ENCODE data around the gene WDR62. TPM values are rescaled to one million over a fixed set of nuclear protein-coding genes. Genes with fewer than 3 reads are reported as not detected.

WDR62 gene
- total RNA-seq, 1 donor from 2014 or later = 2.1 TPM

- no peak overlapping the region for H3K9ac ChIP-seq (ENCODE audit: low read depth in 1 of 3, low read length in 3 of 3)
- H3K4me3 ChIP-seq (ENCODE audit: low read length in 3 of 3) = no peak overlapping the region
- H3K27me3 ChIP-seq (ENCODE audit: control insufficient read depth in 3 of 3, insufficient read depth in 3 of 3, low read length in 3 of 3) = no peaks in the 10 kb centered on the region
- no peaks in the 10 kb centered on the region for H3K9me3 ChIP-seq (ENCODE audit: control insufficient read depth in 3 of 3, low read length in 3 of 3)
- no peaks in the 10 kb centered on the region for H3K4me1 ChIP-seq (ENCODE audit: control insufficient read depth in 3 of 3, insufficient read depth in 3 of 3, low read length in 3 of 3)
- no peaks in the 10 kb centered on the region for H3K36me3 ChIP-seq (ENCODE audit: control insufficient read depth in 3 of 3, insufficient read depth in 3 of 3, low read length in 3 of 3)
- H3K27ac ChIP-seq (ENCODE audit: low read depth, low read length) = no peak overlapping the region
Measured at GRCh38 chr19:36090910-36091695, 36.4 kb downstream of the WDR62 start.

- Histone ChIP-seq H3K27ac (ENCODE audit: low read depth, low read length) (no peak overlapping the region), H3K36me3 (ENCODE audit: control insufficient read depth in 3 of 3, insufficient read depth in 3 of 3, low read length in 3 of 3) (no peaks in the 10 kb centered on the region)
Measured at GRCh38 chr19:36092566-36092965, 37.9 kb downstream of the WDR62 start.

GRCh38 chr19:36093146-36093662 lies 38.5 kb downstream of the WDR62 start:
- Histone ChIP-seq H3K9ac (ENCODE audit: low read depth in 1 of 3, low read length in 3 of 3) (no peak overlapping the region), H3K9me3 (ENCODE audit: control insufficient read depth in 3 of 3, low read length in 3 of 3) (no peaks in the 10 kb centered on the region), H3K4me1 (ENCODE audit: control insufficient read depth in 3 of 3, insufficient read depth in 3 of 3, low read length in 3 of 3) (no peaks in the 10 kb centered on the region), H3K4me3 (ENCODE audit: low read length in 3 of 3) (no peak overlapping the region), H3K36me3 (ENCODE audit: control insufficient read depth in 3 of 3, insufficient read depth in 3 of 3, low read length in 3 of 3) (no peaks in the 10 kb centered on the region), H3K27me3 (ENCODE audit: control insufficient read depth in 3 of 3, insufficient read depth in 3 of 3, low read length in 3 of 3) (no peaks in the 10 kb centered on the region), H3K27ac (ENCODE audit: low read depth, low read length) (no peak overlapping the region)

More at GRCh38 chr19:36092566-36092965, 37.9 kb downstream of the WDR62 start:
- no peak overlapping the region for H3K9ac ChIP-seq (ENCODE audit: low read depth in 1 of 3, low read length in 3 of 3)
- no peak overlapping the region for H3K4me3 ChIP-seq (ENCODE audit: low read length in 3 of 3)
- no peaks in the 10 kb centered on the region for H3K4me1 ChIP-seq (ENCODE audit: control insufficient read depth in 3 of 3, insufficient read depth in 3 of 3, low read length in 3 of 3)
- no peaks in the 10 kb centered on the region for H3K9me3 ChIP-seq (ENCODE audit: control insufficient read depth in 3 of 3, low read length in 3 of 3)
- H3K27me3 ChIP-seq (ENCODE audit: control insufficient read depth in 3 of 3, insufficient read depth in 3 of 3, low read length in 3 of 3) = no peaks in the 10 kb centered on the region

GRCh38 chr19:36093687-36094086 lies 39.0 kb downstream of the WDR62 start:
- Histone ChIP-seq H3K9ac (ENCODE audit: low read depth in 1 of 3, low read length in 3 of 3) (no peak overlapping the region), H3K4me3 (ENCODE audit: low read length in 3 of 3) (no peak overlapping the region), H3K27ac (ENCODE audit: low read depth, low read length) (no peak overlapping the region), H3K27me3 (ENCODE audit: control insufficient read depth in 3 of 3, insufficient read depth in 3 of 3, low read length in 3 of 3) (no peaks in the 10 kb centered on the region), H3K36me3 (ENCODE audit: control insufficient read depth in 3 of 3, insufficient read depth in 3 of 3, low read length in 3 of 3) (no peaks in the 10 kb centered on the region), H3K9me3 (ENCODE audit: control insufficient read depth in 3 of 3, low read length in 3 of 3) (no peaks in the 10 kb centered on the region), H3K4me1 (ENCODE audit: control insufficient read depth in 3 of 3, insufficient read depth in 3 of 3, low read length in 3 of 3) (no peaks in the 10 kb centered on the region)

- Histone ChIP-seq H3K9me3 (ENCODE audit: control insufficient read depth in 3 of 3, low read length in 3 of 3) (no peaks in the 10 kb centered on the region), H3K9ac (ENCODE audit: low read depth in 1 of 3, low read length in 3 of 3) (no peak overlapping the region), H3K27me3 (ENCODE audit: control insufficient read depth in 3 of 3, insufficient read depth in 3 of 3, low read length in 3 of 3) (no peaks in the 10 kb centered on the region), H3K4me1 (ENCODE audit: control insufficient read depth in 3 of 3, insufficient read depth in 3 of 3, low read length in 3 of 3) (peaks cover 23 to 27% (median 24%) of the 10 kb centered on the region in 3 donors), H3K36me3 (ENCODE audit: control insufficient read depth in 3 of 3, insufficient read depth in 3 of 3, low read length in 3 of 3) (peaks cover 0 to 2% (median 0%) of the 10 kb centered on the region in 3 donors), H3K4me3 (ENCODE audit: low read length in 3 of 3) (no peak overlapping the region), H3K27ac (ENCODE audit: low read depth, low read length) (no peak overlapping the region)
Measured at GRCh38 chr19:36097036-36097435, 42.3 kb downstream of the WDR62 start.

GRCh38 chr19:36099166-36099785 lies 44.6 kb downstream of the WDR62 start:
- Histone ChIP-seq H3K9ac (ENCODE audit: low read depth in 1 of 3, low read length in 3 of 3) (no peak overlapping the region), H3K27me3 (ENCODE audit: control insufficient read depth in 3 of 3, insufficient read depth in 3 of 3, low read length in 3 of 3) (no peaks in the 10 kb centered on the region), H3K4me3 (ENCODE audit: low read length in 3 of 3) (peak overlapping the region in 1 of 3 donors; percentile 6), H3K9me3 (ENCODE audit: control insufficient read depth in 3 of 3, low read length in 3 of 3) (no peaks in the 10 kb centered on the region), H3K27ac (ENCODE audit: low read depth, low read length) (peak overlapping the region; percentile 84), H3K4me1 (ENCODE audit: control insufficient read depth in 3 of 3, insufficient read depth in 3 of 3, low read length in 3 of 3) (peaks cover 42 to 47% (median 45%) of the 10 kb centered on the region in 3 donors), H3K36me3 (ENCODE audit: control insufficient read depth in 3 of 3, insufficient read depth in 3 of 3, low read length in 3 of 3) (peaks cover 11 to 19% (median 16%) of the 10 kb centered on the region in 3 donors)

GRCh38 chr19:36100476-36100875 lies 45.8 kb downstream of the WDR62 start:
- H3K4me1 ChIP-seq (ENCODE audit: control insufficient read depth in 3 of 3, insufficient read depth in 3 of 3, low read length in 3 of 3) = peaks cover 46 to 50% (median 47%) of the 10 kb centered on the region in 3 donors
- H3K36me3 ChIP-seq (ENCODE audit: control insufficient read depth in 3 of 3, insufficient read depth in 3 of 3, low read length in 3 of 3) = peaks cover 19 to 31% (median 27%) of the 10 kb centered on the region in 3 donors
- no peaks in the 10 kb centered on the region for H3K27me3 ChIP-seq (ENCODE audit: control insufficient read depth in 3 of 3, insufficient read depth in 3 of 3, low read length in 3 of 3)
- peak overlapping the region; percentile 71 to 91 (median 79) for H3K9ac ChIP-seq (ENCODE audit: low read depth in 1 of 3, low read length in 3 of 3)
- peak overlapping the region; percentile 65 to 83 (median 71) for H3K4me3 ChIP-seq (ENCODE audit: low read length in 3 of 3)
- H3K9me3 ChIP-seq (ENCODE audit: control insufficient read depth in 3 of 3, low read length in 3 of 3) = no peaks in the 10 kb centered on the region
- peak overlapping the region; percentile 84 for H3K27ac ChIP-seq (ENCODE audit: low read depth, low read length)

- Histone ChIP-seq H3K9ac (ENCODE audit: low read depth in 1 of 3, low read length in 3 of 3) (peak overlapping the region; percentile 71 to 91 (median 79)), H3K9me3 (ENCODE audit: control insufficient read depth in 3 of 3, low read length in 3 of 3) (no peaks in the 10 kb centered on the region), H3K36me3 (ENCODE audit: control insufficient read depth in 3 of 3, insufficient read depth in 3 of 3, low read length in 3 of 3) (peaks cover 21 to 35% (median 28%) of the 10 kb centered on the region in 3 donors), H3K4me1 (ENCODE audit: control insufficient read depth in 3 of 3, insufficient read depth in 3 of 3, low read length in 3 of 3) (peaks cover 46 to 52% (median 47%) of the 10 kb centered on the region in 3 donors), H3K4me3 (ENCODE audit: low read length in 3 of 3) (peak overlapping the region; percentile 65 to 83 (median 71)), H3K27ac (ENCODE audit: low read depth, low read length) (peak overlapping the region; percentile 84), H3K27me3 (ENCODE audit: control insufficient read depth in 3 of 3, insufficient read depth in 3 of 3, low read length in 3 of 3) (no peaks in the 10 kb centered on the region)
Measured at GRCh38 chr19:36101550-36102327, 47.0 kb downstream of the WDR62 start.

- no peak overlapping the region for H3K27ac ChIP-seq (ENCODE audit: low read depth, low read length)
- H3K9ac ChIP-seq (ENCODE audit: low read depth in 1 of 3, low read length in 3 of 3) = peak overlapping the region in 2 of 3 donors; percentile 3 to 54
- no peaks in the 10 kb centered on the region for H3K27me3 ChIP-seq (ENCODE audit: control insufficient read depth in 3 of 3, insufficient read depth in 3 of 3, low read length in 3 of 3)
- peak overlapping the region in 1 of 3 donors; percentile 22 for H3K4me3 ChIP-seq (ENCODE audit: low read length in 3 of 3)
- H3K9me3 ChIP-seq (ENCODE audit: control insufficient read depth in 3 of 3, low read length in 3 of 3) = no peaks in the 10 kb centered on the region
- H3K4me1 ChIP-seq (ENCODE audit: control insufficient read depth in 3 of 3, insufficient read depth in 3 of 3, low read length in 3 of 3) = peaks cover 46 to 52% (median 47%) of the 10 kb centered on the region in 3 donors
- peaks cover 31 to 38% (median 31%) of the 10 kb centered on the region in 3 donors for H3K36me3 ChIP-seq (ENCODE audit: control insufficient read depth in 3 of 3, insufficient read depth in 3 of 3, low read length in 3 of 3)
Measured at GRCh38 chr19:36103040-36103626, 48.4 kb downstream of the WDR62 start.
